Measurements from ENCODE around the gene FAAP20.

FAAP20 gene

GRCh38 chr1:2151911-2152310 is 42.7 kb downstream of the FAAP20 start:
- TF ChIP-seq, protein P1, sequence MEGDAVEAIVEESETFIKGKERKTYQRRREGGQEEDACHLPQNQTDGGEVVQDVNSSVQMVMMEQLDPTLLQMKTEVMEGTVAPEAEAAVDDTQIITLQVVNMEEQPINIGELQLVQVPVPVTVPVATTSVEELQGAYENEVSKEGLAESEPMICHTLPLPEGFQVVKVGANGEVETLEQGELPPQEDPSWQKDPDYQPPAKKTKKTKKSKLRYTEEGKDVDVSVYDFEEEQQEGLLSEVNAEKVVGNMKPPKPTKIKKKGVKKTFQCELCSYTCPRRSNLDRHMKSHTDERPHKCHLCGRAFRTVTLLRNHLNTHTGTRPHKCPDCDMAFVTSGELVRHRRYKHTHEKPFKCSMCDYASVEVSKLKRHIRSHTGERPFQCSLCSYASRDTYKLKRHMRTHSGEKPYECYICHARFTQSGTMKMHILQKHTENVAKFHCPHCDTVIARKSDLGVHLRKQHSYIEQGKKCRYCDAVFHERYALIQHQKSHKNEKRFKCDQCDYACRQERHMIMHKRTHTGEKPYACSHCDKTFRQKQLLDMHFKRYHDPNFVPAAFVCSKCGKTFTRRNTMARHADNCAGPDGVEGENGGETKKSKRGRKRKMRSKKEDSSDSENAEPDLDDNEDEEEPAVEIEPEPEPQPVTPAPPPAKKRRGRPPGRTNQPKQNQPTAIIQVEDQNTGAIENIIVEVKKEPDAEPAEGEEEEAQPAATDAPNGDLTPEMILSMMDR (IDR thresholded peaks at IDR 0.05), result no peak

- TF ChIP-seq, protein P1 (IDR thresholded peaks at IDR 0.05), result no peak
Observed at GRCh38 chr1:2151252-2151651, 43.3 kb downstream of the FAAP20 start.

GRCh38 chr1:2150801-2151200 is 43.8 kb downstream of the FAAP20 start:
- TF ChIP-seq, protein P1 (IDR thresholded peaks at IDR 0.05), result no peak

DNA sequence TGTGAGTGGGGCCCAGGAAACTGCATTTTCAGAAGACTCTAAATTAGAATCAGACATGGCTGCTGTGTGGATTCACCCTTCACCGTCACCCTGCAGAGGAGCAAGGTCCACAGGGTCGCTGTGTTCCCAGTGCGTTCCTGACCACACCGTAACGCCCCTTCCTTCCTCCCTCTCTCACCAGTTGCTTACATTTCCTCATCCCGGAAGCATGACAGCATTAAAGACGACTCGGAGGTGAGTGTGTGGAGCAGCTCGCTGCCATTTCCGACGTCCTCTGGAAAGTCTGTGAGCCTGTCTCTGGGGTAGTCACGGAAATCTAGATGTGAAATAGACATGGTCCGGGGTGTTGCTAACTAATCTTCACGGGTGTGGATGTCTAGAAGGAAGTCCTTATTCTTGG is 45.9 kb downstream of the FAAP20 start:
- TF ChIP-seq, protein P1 (IDR thresholded peaks at IDR 0.05), result no peak

DNA sequence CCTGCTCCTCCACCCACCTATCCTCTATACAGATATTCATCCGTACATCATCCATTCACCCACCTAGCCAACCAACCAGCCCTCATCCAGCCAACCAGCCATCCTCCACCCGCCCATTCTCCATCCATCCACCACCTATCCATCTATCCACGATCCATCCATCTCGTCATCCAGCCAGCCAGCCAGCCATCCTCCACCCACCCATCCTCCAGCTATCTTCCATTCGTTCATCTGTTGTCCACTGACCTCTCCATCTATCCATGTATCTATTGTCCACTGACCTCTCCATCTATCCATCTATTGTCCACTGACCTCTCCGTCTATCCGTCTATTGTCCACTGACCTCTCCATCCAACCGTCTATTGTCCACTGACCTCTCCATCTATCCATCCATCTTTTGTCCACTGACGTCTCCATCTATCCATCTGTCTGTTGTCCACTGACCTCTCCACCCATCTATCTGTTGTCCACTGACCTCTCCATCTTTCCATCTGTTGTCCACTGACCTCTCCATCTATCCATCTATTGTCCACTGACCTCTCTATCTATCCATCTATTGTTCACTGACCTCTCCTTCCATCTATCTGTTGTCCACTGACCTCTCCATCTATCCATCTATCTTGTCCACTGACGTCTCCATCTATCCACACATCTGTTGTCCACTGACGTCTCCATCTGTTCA is 47.6 kb downstream of the FAAP20 start:
- TF ChIP-seq, protein P1 (IDR thresholded peaks at IDR 0.05), result no peak

- TF ChIP-seq, protein P1 (IDR thresholded peaks at IDR 0.05), result no peak
Observed at GRCh38 chr1:2145946-2146835, 48.4 kb downstream of the FAAP20 start.

DNA sequence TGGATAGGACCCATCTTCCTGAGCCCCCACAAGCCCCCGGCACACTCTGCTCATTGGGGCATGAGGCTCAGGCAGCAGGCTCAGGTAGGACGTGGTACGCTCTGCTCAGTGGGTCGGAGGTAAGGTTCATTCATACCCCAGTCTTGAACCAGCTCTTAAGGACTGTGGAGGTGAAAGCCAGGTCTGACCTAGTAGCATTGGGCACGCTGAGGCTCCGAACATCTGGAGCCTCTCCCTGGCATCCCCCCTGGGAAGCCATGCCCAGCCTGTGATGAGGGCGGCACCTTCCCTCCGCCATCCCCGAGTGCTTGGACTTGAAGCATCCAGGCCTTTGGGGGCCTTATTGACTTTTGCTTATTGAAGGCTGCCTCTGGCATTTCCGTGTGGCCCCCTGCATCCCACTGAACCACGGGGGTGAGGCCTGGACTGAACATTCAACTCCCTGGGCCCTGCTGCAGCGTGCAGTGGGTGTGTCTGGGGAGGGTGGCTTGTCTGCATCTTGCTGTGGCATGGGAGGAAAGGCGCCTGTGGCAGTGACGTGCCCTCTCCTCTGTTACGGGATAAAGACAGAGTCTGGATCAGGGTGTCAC is 50.0 kb downstream of the FAAP20 start:
- TF ChIP-seq, protein P1 (IDR thresholded peaks at IDR 0.05), result no peak

All from LNCAP (cell line).